K562 (cell line): ENCODE results near the gene MTA2. TPM values are rescaled to one million over a fixed set of nuclear protein-coding genes. Genes with fewer than 3 reads are reported as not detected.

Experiments used
- IRF2 ChIP-seq: sonication (generic); formaldehyde crosslinking; IDR thresholded peaks from 2 replicates; pipeline ENCODE4 v1.8.1; 2022; ENCODE audit warnings: mild to moderate bottlenecking, missing genetic modification reagents
- MAX ChIP-seq: sonication (generic); formaldehyde crosslinking; IDR thresholded peaks from 2 replicates; pipeline ENCODE4 v1.9.0; 2022; ENCODE audit warnings: mild to moderate bottlenecking, missing genetic modification reagents
- PRDM10 ChIP-seq: fragments of 450-650 bp; IDR thresholded peaks from 2 replicates; pipeline ENCODE4 v1.6.1; 2018; ENCODE audit not compliant: partially characterized antibody
- RERE ChIP-seq: sonication (generic); formaldehyde crosslinking; IDR thresholded peaks from 2 replicates; pipeline ENCODE4 v1.8.0; 2023; ENCODE audit warnings: missing genetic modification reagents, mild to moderate bottlenecking, borderline replicate concordance
- RREB1 ChIP-seq: fragments of 250-450 bp; sonication (Bioruptor Pico); IDR thresholded peaks from 2 replicates; pipeline ENCODE4 v1.4.0; 2020
- XRCC5 ChIP-seq: fragments of 200-400 bp; formaldehyde crosslinking; IDR thresholded peaks from 2 replicates; pipeline ENCODE4 v1.6.1; 2017; ENCODE audit warnings: low read depth, mild to moderate bottlenecking, low read length
- ZNF316 ChIP-seq: fragments of 450-650 bp; IDR thresholded peaks from 2 replicates; pipeline ENCODE4 v1.6.1; 2016
- ZNF639 ChIP-seq, 2 experiments: fragments of 200-800 bp in 1 of 2; sonication (Bioruptor generic) in 1 of 2; sonication (generic) in 1 of 2; formaldehyde crosslinking in 1 of 2; IDR thresholded peaks in 1 of 2; conservative IDR thresholded peaks in 1 of 2; 2 replicates each; pipeline versions ENCODE4 v1.5.0 to v1.6.1; 2016 to 2020; ENCODE audit warnings: missing compliant biosample characterization in 1 of 2, missing genetic modification characterization in 1 of 2, missing genetic modification reagents in 1 of 2
- polyA plus RNA-seq, 8 experiments: library from polyadenylated mRNA; depleted of rRNA in 4 of 8; stranded (reverse) in 5 of 8; unstranded in 3 of 8; fragments of >200 nt; fragmentation: Nextera tagmentation in 2 of 8; fragmentation: Illumina TruSeq in 1 of 8; extraction: Ambion mirVana in 2 of 8; extraction: Trizol in 1 of 8; gene quantifications; 2 replicates each; pipeline versions ENCODE4 v1.2.1 to v1.2.3, GENCODE V29; 2011 to 2014; ENCODE audit warnings: inconsistent platforms in 1 of 8, missing spikeins in 1 of 8
- total RNA-seq, 7 experiments: library from RNA; depleted of rRNA in 6 of 7; stranded (reverse); fragments of >200 nt in 6 of 7; fragmentation: Illumina TruSeq in 2 of 7; extraction: Trizol in 2 of 7; gene quantifications; 2 replicates each; pipeline versions ENCODE4 v1.2.1 to v1.2.3, GENCODE V29; 2011 to 2021; ENCODE audit warnings: low replicate concordance in 1 of 7

MTA2 gene
- total and polyA plus RNA-seq, 9 of the 15 experiments (the other 6 are each of a cell fraction or from before 2014, with no cell fraction given) = 6.2 to 220 (median 172) TPM

- TF ChIP-seq RERE (CRISPR knock-in tag) (no peak), RREB1 (CRISPR knock-in tag) (no peak), MAX (CRISPR knock-in tag) (no peak), ZNF316 (no peak), IRF2 (CRISPR knock-in tag) (no peak), ZNF639 (CRISPR knock-in tag; conservative IDR thresholded peaks at IDR 0.05 in 1 of 2, IDR thresholded peaks at IDR 0.05 in 1 of 2) (peak in 1 of 2 experiments; percentile 87; a peak in 1 of 4 replicates), XRCC5 (peak; percentile 84; the same call in 1 of the 2 replicates), PRDM10 (no peak)
Observed at GRCh38 chr11:62601372-62602140, at the start of gene MTA2 (continued).
